Activated CD4-positive, alpha-beta T cell treated with anti-CD3 and anti-CD28 coated beads, Interleukin-2, amount 50 U/mL, for 4 hours (primary cell): ENCODE results near the gene SPATA32.

Experiments
- DNase-seq, 2 experiments: peaks; one replicate each; pipeline ENCODE4 v3.0.0-alpha.2; 2020

The SPATA32 gene

DNA sequence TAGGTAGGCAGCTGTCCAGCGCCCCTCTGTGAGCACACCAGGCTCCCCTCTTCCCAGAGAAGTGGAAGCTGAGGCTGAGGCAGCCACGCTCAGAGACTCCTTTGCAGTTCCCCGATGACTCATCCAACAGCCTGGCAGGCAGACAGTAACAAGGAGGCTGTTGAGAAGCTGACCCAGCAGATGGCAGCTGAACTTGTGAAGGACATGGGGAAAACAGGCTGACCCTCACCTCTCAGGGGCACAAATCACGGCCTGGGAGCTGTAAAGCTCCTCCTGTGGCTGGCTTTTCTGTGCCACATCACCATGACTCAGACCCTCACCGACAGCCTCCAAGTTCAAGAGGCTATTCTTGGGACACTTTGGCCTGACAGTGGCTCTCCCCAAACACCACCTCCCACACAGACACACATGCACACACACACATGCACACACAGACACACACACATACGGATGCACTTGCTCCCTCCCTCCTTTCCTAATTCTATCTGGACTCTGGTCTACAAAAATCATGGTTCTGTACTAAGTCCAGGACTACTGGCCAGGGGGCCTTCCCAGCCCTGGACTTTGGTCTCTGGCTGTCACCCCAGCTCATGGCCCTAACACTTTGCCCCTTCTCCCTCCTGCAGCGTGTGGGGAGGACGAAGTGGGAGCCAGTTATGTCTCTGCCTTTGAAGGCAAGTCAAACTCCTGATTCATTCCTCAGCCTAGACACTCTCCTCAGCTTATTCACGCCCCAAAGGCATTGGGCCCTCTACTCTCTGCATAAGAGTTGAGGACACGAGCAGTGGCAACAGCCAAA is 31.7 kb upstream of the SPATA32 start:
- no peak for DNase-seq

DNA sequence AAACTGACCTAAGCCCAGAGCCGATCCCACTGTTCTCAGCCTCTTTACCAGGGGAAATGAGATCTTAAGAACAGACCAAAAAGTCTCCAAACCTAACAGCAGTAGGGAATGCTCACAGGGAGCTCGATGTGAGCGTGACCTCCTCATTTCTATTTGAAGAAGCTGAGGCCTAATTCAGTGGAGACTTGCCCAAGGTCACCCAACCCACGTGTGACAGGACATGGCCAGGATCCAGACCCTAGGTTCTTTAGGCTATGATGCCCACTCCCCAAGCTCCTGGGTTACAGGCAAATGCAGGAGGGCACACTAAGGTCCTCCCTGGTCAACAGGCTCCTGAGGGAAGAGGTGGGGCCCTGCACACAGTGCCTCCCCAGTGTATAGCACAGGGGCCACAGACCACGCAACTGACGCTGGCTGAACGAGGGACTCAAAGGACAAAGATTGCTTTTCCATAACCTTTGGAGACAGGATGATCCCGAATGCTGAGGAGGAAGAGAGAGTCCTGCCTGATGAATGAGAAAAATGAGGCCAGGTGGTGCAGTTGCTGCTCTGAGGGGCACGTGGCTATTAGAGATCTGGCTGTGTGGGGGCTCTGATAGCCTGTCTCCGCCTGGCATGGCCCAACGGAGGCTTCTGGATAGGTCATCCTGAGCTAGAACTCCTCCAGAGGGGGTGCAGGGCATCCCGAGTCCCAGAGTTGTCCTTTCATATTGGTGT is 31.0 kb upstream of the SPATA32 start:
- DNase-seq = no peak

DNA sequence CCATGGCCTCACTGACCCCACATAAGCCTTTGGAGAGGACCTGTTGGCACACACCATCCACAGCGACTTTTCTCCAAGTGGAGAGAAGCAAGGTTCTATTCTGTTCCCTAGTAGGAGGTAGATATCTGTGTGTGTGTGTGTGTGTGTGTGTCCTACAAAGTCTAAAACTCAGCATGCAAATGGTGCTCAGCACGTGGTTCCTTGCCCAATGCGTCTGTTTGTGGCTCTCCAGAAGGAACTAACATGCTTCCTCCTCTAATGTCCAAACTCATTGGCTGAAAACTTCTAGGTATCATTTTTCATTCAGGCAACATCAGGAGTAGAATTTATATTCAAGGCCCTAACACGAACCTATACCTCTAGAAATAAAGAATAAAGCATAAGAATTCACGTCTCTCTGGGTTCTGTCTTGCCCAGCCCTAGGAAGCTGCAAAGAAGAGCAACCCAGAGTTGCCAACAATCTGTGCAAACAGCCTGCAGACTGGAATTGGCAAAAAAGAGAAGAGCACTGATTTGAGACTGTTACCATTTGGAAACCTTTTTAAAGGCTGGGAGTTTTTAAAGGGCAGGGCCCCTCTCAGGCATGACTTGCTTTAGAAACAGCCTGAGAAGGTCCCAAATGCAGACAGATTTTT is 29.4 kb upstream of the SPATA32 start:
- no peak for DNase-seq

DNA sequence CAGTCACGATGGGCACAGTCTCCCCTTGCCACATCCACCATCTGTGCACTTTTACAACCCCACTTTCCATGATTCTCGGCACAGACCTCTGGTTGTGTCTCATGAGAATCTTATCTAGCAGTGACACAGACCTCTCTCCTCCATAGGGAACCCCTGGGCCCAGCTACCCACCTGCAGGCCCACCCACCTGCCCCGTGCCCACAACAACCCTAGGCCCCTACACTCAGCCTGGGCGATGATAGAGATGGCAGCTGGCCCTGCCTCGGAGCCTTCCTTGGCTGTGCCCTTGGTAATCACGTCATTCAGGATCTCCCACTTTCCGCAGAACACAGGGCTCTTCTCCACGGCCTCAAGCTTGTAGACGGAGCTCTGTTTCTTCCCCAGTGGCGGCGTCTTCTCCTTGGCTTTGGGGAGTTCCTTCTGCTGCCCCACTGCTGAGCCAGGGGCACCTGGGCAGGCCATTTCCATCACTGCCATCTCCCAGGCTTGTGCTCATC is 28.4 kb upstream of the SPATA32 start:
- DNase-seq = no peak

DNA sequence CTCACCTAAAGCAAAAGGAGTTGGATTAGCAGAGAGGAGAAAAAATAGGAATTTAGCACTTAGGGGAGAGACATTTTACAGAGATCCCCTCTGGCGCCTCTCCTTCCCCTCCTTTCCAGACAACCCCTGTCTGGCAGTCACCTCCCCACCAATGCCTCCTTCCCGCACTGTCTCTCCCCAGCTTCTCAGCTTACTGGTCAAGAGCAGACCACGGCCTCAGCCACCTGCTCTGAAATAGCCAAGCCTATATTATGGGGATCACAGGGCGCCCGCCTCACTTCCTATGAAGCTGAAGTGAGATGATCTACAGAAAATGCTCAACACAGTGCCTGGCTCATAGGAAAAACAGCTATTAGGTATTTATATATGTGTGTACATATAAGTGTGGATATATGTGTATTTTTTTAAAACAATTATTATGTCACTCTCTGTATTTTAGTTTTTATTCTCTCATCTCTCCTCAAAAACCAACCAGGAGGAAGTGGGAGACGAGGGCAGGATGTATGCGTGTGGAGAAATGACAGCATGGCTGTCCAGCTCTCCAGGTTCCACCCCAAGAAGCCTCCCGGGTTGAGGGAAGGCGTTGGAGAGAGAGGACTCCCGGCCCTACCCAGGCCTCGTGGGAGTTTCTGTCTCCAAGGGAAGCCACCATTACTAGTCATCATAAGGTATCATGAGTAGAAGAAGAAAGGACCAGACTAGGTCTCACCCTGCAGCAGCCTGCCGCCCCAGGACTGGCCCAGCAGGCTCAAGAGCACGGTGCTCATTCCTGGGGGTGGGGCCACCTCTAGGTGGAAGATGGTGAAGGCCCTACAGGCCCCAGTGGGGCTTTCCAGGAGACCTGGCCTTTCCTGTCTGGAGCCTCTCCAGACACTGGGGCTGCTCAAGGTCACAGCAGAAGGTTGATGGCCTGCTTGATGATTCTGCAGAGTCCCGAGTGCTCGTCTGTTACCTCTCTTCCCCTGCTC is 27.7 kb upstream of the SPATA32 start:
- DNase-seq = no peak

DNA sequence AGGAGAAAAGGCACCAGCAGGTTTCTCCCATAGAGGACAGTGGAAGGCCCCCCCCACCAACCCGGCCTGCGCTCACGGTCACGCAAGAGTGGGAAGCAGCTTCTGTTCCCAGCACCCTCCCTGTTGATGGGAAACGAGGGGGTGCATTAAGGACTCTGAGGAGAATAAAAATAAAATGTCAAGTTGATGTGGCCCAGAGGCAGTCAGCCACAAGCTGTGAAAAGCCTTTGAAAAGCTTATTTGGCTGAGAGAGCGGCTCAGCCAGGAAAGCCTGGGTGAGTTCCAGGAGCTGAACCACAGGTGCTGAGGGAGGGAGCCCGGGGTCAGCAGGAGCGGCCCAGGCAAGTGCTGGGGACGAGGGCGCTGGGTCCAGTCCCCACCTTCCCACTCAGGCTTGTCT is 26.9 kb upstream of the SPATA32 start:
- DNase-seq = no peak

DNA sequence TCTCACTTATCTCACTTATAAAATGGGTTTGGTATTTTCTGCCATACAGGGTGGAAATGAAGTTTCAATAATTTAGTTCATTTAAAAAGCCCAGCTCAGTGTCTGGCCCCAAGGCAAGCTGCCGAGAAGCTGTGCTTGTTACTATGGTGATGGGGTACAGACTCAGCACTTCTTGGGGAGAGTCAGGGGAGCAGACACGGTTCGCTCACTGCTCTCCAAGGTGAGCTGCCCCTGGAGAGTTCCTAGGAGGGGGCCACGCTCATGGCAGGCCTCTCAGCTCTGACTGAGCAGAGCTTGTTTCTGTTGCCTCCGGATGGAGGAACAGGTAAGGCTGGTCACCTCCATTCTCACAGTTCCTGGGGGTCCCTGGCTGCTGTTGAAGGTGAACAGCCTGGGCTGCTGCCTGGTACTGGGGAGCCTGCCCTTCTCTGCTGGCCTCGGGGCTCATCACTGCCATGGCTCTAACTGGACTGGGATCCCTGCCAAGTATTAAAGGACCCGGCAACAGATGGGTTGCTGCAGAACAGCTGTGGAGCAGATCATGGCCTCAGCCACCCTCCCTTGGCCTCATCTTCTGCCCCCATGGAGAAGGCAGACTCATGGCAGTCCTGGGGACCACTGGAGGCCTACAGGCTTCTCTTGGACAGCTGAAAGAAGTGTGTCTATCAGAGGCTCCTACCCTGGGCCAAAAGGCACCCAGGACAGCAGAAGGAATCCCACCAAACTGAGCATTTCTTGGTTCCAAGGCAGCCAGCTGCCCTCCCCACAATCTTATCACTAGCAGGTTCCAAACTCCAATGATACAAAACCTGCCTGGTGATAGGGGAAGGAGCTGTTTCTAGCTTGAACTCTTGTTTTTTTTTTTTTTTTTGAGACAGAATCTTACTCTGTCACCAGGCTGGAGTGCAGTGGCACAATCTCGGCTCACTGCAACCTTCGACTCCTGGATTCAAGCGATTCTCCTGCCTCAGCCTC is 25.9 kb upstream of the SPATA32 start:
- no peak for DNase-seq

DNA sequence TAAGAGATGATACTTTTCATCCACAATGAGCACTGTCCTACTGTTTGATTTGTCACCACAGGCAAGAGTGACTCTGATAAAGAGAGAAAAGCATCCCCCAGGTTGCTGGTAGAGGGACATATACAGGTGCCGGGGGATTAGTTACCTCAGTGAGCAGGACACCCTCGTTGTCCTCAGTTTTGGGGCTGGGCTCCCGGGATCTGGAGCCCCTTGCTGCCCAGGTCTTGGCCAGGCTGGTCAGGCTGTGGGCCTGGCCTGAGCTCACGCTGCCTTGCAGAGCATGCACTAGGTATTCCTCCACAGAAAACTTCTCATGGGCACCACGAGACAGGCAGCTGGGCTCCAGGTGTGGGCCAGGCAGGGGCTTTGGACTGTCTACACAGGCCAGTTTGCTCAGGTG is 24.4 kb upstream of the SPATA32 start:
- DNase-seq = no peak

DNA sequence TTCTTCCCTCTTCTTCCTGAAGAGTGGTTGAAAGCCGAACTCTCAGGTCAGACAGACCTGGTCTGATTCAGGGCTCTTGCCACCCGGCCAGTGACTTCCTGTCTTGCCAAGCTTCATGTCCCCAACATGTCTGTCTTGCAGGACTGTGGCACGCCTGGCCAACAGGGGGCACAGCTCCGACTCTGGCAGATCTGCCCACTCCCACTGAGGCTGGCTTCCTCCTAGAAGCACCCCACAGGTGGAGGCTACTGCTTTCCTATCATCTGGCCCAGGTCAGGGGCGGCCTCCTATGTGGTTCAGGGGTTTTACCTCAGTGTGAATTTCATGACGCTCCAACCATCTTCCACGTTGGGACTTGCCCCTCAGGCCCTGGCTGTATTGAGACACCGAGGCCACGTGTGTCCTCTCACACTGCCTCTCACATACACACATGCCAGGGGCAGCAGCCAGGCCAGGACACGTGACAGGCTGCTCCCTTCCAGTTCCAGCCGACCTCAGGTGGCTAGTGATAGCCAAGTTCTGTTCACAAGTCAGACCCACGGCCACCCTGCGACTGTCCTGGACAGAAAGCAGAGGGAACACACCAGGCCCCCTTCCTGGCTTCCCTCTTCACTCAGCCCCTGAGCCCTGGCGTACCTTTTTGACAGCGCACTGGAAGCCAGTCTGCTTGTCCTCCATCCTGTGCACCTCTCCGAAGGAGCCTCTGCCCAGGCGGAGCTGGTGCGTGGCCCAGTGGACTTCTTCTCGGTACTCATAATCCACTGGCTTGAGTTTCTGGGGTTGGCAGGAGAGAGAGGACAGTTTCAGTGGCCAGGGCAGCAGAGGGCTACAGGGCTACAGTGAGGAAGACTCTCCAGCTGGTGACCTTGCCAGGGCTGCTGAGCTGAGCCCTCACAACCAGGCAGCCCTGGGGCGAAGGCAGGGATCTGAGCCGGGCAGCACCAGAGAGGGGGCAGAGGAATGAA is 22.6 kb upstream of the SPATA32 start:
- DNase-seq = peak; percentile 38 to 41

DNA sequence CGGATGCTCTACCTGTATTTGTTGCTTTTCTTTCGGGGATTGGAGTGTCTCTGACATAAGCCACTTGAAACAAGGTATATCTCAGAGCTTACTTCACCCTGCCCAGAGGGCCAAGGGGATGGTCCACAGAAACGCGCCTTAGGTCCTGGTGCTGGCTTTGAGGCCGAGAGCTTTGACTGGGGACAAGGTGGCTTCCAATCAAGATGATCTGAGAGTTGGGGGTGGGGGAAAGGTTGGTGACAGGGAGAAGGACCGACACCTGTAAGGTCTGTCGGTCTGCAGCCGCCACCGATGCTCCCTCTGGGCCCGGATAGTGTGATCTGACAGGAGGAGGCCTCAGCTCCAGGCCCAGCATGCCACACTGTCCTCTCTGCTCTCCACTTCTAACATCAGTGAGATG is 21.8 kb upstream of the SPATA32 start:
- no peak for DNase-seq

DNA sequence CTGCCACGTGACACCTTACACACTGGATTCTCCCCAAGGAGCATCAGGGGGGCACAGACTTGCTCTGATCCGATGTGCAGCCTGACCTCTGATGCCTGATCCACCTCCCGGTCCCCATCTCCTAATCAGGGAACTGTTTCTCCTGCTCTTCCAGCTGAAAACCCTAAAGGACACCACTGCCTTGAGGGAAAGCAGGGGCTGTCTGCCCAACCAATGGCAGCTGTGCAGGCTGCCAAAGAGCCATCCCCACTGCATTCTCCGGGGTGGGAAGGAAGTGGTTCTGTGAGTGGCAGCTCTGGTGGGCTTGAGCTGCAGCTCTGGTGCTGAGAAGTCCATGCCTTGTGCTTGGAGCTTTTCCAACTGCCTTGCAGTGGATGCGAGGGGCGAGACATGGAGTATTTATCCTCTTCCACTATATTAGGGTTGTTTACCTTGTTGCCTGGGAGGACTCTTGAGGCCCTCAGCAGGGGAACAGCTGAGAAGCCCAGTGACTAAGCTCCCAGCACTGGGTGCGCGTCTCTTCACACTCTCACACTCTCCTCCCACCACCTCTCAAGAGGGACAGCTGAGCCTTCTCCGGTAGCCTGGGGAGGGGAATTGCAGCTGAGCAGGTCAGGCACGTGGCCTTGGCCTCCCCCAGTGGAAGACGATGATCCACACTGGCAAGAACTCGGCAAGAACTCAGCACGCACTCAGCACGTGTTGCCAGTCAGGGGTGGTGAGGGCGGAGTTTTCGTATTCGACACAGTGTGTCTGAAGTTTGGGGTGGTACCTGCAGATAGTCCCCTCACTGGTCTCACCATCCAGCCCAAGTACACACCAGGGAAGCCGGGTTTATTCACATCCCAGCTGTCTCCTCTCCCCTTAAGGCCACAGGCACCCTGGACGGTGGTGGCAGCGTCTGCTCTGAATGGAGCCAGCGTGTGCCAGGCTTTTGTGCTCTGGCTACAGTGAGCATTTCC is 21.1 kb upstream of the SPATA32 start:
- no peak for DNase-seq

DNA sequence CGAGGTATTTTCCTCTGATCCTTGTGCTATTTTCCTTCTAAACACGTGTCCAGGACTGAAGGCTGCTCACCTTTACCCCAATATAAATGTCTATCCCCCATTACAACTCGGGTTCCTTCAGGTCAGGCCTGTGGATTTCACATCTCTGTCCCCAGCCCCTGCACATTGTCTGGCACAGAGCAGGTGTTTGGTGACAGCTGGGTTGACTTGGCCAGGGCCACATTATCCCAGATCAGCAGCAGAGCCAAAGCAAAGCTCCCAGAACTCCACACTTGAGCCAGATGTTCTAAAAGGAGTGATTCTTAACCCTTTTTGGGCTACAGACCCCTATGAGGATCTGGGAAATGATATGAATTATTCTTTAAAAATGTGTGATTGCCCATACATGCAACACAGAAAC is 18.0 kb upstream of the SPATA32 start:
- no peak for DNase-seq

DNA sequence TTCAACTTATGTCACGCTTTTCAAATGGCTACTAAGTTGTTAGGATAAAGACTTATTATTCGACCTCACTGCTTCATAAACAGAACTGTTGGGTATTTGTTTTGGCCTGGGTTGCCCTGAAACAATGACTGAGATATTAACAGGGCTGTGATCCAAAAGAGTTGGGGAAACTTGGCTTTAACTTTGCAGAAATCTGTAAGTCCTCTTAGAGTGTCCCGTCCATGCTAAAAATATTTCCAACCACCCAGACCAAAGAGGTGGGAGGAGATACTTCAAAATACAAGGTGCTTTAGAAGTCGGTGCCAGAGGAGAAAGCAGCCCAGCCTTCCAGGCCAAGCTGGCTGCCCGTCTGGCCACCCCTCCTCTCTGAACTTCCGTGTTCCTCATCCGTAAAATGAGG is 16.1 kb upstream of the SPATA32 start:
- DNase-seq = no peak

DNA sequence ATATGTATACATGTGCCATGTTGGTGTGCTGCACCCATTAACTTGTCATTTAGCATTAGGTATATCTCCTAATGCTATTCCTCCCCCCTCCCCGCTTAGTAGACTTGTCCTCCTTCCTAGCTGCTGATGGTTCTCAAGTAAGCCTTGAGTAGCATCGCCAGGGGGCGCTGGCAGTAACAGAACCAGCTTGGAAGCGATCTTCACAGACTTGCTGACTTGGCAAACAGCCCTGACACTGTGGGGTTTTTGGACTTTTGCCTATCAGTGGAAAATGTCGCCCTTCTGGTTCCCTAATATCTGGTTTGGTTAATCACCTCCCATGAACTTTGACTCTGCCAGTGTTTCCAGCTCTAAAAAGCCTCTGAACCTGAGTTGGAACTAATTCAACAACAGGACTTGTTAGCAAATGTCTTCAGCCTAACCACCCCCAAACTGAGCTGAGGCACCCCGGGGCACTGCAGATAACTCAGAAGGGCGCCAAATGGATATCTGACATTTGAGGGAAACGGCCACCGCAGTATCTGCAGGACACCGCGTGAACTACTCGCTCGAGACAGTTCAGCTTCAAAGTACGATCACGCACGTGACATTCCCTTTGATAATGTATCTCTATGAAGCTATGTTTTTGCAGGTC is 15.4 kb upstream of the SPATA32 start:
- DNase-seq = peak; percentile 91 to 92

DNA sequence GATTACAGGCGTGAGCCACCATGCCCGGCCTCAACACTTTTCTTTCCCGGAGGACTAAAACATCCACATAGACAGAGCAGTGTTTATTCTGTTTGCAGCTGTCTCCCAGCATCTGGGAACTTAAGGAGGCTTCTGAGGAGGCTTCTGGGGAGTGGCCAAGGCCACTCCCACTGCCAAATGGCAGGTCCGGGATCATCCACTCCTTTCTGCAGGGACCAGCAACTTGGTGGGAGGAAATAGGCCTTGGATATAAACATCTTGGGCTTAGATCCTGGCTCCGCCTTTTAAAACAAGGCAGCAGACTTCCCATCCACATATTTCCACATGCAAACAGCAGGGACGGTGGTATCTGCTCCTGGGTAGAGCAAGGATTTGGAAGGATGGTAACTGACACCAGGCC is 14.1 kb upstream of the SPATA32 start:
- DNase-seq = no peak

DNA sequence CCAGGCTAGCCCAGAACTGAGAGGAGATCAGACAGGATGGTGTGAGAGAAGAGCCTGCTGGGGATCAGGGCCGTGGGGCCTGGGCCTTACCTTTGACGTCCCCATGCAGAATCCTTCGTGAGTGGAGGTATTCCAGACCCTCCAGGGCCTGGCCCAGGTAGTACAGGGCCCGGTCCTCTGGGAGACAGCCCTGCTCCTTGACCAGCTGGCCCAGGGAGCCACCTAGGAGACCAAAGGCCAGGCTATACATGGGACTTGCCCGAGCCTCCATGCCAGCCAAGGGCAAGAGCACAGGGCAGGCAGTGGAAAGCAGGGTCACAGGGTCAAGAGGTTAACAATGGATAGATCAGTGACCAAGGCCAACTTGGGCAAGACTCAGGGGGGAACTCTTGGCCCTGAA is 12.1 kb upstream of the SPATA32 start:
- DNase-seq = no peak

DNA sequence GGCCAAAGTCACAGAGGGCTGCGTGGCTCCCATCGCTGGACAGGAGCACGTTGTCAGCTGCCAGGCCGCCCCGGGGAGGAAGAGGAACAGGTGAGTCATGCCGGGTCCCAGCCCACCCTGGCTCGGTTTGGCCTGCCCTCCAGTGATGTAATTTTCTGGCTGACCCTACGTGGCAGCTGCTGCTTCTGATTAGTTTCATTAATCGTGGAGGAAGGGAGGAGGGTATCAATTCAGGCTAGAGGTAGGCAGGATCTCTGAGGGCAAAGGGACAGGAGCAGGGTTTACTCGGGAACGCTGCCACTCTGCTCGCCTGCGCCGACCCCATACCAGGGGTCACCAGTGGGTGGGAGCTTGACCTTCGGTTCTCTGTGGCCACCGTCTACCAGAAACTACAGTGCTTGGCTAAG is 11.7 kb upstream of the SPATA32 start:
- no peak for DNase-seq

DNA sequence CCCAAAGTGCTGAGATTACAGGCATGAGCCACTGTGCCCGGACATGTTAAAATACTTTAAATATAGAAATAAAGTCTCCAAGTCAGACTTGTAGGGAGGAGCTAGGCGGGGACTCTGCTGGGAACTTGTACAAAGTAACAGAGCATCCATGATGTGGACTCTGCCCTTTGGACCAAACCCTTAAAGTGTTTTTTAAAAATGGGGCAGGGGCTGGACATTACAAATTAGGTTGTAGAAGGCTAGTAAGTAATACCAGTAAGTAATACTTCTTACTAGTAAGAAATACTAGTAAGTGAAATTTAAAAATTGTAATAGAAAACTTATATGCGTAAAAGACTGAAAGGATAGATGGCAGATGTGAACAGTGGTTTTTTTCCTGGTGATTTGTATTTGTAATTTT is 9.7 kb upstream of the SPATA32 start:
- DNase-seq = no peak
